Erythroblast (primary cell): ENCODE results near the gene DSCAML1.

Experiments used
- GATA1 ChIP-seq: IDR thresholded peaks from 2 replicates; pipeline ENCODE4 v1.6.1; 2011; ENCODE audit warnings: low read depth, mild to moderate bottlenecking, control low read depth, low read length, moderate library complexity
- POLR2A ChIP-seq: IDR thresholded peaks from 2 replicates; pipeline ENCODE4 v1.6.1; 2011; ENCODE audit warnings: mild to moderate bottlenecking, low read length

DNA sequence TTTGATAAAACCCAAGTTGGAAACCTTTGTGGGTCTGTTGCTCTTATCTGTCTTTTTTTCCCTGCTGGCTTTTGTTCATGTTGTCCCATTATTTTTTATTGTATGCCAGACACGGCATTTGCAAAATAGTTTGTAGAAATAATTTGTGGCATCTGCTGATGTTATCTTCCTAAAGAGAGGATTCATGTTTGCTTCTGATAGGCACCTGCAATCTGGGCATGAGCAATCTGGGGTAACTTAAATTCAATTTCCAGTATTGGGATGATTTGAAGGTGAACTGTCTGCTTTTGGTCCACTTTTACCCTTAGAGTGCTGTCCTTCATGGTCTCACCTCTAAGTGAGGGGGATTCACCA, 342.5 kb downstream of the DSCAML1 start:
- TF ChIP-seq POLR2A (no peak), GATA1 (no peak)
